NT2/D1 (cell line): ENCODE data around the gene FAM78A.

Experiments used
- SUZ12 ChIP-seq: IDR thresholded peaks from 2 replicates; pipeline ENCODE4 v1.6.1; 2011; ENCODE audit not compliant: insufficient read length, insufficient read depth; ENCODE audit errors: extremely low read depth
- YY1 ChIP-seq: IDR thresholded peaks from 2 replicates; pipeline ENCODE4 v1.6.1; 2011; ENCODE audit not compliant: insufficient read length, insufficient read depth
- ZNF274 ChIP-seq: IDR thresholded peaks from 2 replicates; pipeline ENCODE4 v1.6.1; 2011; ENCODE audit warnings: mild to moderate bottlenecking, low read depth, low read length

GRCh38 chr9:131312822-131313770, 36.8 kb upstream of the FAM78A start:
- TF ChIP-seq ZNF274 (no peak), YY1 (no peak), SUZ12 (no peak)
